HG02588 (cell line): ENCODE results near the gene MYO9A.

Experiments
- ATAC-seq: cut with Tn5 transposase; IDR thresholded peaks from one replicate; pipeline ENCODE4 v1.9.1; 2021; ENCODE audit warnings: mild to moderate bottlenecking, moderate library complexity; ENCODE audit not compliant: unreplicated experiment

The MYO9A gene

DNA sequence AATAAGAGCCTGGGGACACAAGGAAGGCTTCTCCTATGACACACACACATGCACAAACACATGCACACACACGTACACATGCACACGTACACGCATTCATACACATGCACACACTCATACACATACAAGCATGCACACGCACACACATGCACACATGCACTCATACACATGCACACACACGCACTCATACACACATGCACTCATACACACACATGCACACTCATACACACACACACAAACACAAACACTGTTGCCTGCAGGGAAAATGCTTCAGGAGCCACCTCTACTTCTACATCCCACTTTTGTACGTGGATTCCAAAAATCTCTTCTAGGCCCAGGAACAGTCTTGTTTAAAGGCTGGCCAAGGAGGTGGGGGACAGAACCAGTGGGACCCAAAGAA lies 328.3 kb downstream of the MYO9A start:
- ATAC-seq: no peak

DNA sequence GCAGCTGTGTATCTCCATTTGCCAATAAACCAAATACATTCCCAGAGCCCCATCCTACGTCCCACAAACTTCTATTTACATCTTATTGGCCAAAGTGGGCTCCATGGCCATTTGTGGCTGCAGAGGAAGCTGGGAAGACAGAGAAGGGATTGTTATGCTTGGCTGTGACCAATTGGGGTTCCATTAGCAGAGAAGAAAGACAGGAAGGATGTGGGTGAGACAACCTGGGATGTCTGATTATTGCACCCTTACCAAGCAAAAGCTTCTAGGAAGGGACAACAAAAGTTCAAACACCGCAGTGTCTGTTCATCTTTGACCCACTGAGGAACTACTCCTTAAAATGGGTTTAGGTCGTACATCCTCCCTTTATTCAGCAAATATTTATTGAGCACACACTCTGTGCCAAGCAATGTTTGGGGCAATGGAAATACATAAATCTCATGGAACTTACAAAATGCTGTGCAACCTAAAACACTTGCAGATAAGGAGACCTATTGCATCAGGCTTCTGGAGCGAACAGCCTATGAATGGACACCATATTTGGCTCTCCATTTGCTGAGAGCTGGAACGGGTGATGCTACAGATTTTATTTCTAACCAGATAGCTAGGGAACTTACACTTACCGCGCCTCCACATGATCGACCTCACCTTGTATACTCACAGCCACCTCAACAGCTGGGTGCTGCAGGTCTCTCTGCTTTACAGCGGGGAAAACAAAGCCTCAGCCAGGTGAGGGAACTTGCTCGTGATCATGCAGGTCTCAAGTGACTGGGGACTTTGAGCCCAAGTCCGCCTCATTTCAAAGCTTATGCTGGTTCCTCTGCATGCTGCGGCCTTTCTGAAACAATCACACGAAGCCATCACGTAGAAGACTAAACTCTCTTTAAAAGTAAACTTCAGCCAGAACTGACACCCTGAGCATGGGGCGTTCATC lies 329.0 kb downstream of the MYO9A start:
- no peak for ATAC-seq

DNA sequence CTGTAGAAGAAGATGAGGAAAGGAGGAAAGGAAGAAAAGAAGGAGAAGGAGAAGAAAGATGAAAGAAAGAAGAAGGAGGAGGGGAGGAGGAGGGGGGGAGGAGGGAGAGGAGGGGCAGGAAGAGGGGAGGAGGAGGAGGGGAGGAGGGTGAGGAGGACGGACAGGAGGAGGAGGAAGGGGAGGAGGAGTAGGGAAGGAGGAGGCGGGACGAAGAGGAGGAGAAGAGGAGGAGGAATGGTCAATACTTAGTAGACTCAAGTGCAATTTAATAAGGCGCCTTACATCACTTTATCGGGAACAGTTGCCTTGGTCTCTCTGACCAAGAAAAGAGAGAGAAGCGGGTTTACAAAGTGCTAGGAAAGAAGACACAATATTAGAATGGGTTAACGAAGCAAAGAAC lies 331.3 kb downstream of the MYO9A start:
- ATAC-seq: no peak

DNA sequence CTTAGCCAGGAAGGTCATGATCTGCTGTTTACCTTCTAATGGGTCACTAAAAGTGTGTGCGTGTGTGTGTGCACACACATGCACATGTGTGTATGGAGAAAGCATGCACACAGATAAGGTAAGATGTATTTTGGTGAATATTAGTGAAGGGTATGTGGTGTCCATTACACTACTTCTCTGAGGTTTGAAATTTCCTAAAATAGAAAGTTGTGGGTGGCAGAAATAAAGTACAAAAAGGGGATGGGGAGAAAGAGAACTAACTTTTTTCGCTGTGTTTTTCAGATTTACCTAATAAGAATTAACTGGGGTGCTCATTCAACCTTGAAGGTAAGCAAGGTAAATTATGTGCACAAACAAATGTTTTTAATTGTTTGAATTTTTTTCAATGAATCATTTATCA lies 332.0 kb downstream of the MYO9A start:
- no peak for ATAC-seq

DNA sequence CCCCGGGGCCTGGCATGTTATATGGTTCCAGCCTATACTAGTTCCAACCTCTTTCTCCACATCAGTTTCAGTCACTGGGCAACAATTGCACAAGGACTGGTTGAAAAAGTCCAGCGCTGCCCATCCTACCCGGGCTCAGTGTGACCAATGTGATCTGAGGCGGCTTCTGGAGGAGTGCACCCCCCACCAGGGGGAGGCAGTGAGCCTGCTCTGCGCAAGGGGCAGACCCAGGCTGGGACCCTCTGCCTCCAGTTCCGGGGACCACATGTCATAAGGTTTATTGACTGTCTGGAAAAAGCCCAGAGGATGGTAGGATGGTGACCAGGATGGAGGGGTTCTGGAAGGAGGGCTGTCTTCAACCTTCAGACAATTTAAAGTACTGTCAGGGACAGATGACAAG lies 333.2 kb downstream of the MYO9A start:
- ATAC-seq: no peak

DNA sequence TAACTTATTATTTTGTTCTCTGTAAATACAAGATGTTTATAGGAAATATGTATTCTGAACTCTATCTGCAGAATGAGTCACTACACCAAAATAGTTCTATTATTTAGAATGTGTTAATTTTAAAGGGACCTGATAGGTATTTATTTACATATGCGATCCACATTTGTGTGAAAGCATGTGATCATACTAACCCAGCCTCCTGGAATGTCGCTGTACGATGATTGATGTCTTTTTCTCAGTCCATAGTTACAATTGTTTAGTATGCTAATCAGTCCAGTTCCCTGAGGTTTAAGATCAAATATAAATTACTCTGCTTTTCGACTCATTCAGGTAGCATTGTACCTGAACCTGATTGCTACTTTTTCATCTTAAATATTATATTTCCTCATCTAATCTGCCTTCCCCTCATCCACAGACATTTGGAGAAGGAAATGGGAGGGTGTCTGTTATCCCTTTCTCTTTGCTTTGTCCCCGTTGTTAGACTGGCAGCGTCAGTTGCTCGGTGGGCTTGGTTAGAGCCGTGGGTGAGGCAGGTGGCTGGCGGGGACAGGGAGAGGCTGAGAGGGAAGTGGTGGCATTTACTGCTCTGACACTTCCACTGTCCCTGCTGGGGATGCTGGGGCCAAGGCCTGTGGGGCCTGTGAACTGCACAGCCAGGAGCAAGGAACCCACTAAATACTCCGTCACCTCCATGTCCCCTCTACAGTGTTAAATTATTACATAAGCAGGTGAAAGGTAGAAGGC lies 335.4 kb downstream of the MYO9A start:
- ATAC-seq: no peak

DNA sequence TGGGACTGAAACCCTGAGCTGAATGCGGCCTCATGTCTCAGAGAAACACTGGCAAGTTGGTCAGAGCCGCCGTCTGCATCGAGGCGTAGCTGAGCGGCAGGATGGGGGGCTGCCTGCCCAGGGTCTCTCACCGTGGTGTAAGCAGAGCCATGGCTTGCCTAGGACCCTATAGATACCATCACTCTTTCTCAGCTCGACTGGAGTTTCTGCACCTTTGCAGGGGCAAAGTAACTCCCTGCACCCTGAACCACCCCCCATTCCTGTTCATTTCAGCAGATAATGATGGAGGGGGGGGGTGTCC lies 336.0 kb downstream of the MYO9A start:
- ATAC-seq: no peak

DNA sequence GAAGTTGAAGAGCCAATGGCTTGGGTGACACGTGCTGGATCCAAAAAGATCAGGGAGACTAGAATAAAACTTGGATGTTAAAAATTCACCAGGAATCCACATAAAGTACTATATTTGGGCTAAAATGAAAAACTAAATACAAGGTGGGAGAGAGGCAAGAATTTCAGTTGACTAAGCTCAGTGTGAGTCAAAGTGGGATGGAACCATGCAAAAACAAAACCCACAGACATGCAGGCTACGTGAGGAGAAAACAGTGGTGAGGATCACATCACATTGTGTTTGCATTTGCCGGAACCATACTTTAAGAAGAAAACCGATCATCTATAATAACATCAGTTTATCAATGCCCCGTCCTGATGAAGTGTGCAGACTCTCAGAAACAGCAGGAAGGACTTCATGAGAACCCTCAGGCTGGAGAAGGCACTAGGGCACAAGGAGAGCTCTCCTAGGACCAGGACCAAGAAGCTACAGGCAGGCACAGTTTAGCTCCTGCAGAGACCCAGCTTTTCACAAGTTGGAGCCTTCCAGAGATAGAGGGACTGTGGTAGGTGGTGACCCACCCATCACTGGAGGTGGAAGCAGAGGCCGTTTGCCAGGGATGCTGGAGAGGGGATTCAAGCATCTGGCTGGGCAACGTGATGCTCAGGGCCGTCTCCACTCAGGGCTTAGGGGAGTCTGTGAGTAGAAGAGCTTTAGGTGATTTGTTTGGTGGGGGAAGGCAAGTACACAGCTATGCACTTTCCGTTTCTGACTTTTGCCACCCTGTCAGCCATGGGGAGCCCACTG lies 336.6 kb downstream of the MYO9A start:
- peak; percentile 49 for ATAC-seq

DNA sequence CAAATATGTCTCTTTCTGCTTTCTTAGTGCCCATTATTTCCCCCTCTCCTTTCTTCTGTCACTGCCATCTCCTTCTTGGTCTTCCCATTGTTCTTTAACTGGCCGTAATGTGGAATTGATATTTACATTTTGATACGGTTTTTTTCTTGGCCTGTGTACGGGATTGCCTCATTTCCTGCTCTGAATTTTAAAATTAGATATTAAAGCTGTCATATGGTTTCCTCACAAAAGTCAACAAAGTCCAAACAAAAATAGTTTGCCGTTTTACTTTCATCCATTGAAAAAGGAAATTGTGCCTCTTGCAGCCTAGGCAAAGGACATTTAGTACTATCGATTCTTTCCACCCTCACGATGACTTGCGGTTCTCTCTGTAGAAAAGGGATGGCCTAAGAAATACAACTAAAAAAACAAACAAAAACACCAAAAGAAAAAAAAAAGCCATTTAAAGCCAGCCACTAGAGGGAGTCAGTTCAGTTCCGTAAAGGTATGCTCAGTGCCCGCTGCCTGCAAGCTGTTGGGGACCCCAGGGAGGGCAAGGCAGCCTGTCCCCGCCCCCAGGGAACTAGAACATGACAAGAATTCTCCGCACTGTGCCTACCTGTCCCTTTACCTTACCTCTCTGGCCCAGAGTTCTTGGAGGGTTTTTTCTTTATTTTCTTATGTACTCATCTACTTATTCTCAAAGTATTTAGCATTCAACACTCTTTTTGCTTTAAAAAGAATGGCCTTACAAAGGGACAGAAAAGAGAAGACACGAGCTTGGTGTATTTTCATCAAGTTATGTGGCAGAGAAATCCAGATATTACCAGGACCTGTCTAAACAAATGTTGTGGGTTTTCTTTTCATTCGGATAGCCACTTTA lies 337.6 kb downstream of the MYO9A start:
- no peak for ATAC-seq

DNA sequence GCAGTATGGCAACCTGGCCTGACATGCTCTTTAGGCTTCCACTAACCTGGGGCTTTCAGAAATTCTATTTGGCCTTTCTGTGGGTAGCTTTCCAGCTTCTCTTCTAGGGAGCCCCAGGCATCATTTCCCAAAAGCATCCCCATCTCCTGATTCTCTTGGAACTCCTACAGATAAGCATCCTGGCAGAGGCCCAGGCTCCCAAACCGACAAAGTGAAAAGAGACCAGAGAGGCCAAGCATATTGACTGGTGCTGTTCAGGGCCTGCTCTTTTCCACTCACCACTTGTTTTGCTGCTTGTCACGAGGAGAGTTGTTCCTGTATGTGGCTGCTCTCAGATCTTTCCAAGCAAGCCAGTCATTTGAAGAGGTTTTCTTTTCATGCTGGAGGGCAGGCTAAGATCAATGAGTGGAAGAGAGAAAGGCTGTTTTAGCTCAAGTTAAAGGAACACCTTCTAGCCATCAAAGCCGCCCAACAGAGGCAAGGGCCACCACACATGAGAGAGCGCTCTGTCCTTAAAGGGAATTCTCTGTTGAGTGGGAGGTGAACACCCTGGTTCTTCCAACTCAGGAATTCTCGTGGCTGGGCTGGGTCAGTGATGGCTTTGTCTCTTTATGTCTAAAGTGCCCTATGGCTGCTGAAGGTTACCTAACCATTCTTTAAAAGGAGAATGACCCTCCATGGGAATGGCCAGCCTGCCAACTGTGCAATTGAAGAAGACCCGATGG lies 338.7 kb downstream of the MYO9A start:
- no peak for ATAC-seq

DNA sequence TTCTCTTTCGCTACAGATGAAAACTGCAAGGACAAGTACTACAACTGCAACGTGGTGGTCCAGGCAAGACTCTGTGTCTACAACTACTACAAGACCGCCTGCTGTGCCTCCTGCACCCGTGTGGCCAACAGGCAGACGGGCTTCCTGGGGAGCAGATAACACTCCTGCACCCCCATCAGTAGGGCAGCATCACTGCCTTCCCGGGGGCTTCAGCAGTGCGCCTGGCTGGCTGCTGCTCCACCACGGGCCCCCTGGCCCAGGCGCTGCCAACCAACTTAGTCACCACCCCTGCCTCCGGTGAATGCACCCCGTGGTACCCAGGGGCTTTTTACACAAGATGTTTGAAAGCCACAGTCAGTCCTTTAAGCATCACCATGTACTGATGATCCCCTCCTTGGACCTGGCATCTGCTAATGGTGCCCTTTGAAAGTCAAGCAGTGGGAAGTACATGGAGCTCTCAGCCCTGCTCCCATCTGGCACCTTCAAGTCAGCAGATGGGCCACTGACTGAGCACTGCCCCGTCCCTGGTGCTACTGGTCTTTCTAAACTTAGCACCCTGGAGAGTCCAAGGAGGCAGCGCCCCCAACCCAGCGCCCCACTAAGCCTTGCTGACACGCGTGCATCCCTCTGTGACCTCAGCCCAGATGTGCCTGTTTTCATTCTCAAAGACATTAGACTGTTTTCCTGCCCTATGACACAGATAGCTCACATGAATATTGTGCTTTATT lies 340.6 kb downstream of the MYO9A start:
- ATAC-seq: no peak

DNA sequence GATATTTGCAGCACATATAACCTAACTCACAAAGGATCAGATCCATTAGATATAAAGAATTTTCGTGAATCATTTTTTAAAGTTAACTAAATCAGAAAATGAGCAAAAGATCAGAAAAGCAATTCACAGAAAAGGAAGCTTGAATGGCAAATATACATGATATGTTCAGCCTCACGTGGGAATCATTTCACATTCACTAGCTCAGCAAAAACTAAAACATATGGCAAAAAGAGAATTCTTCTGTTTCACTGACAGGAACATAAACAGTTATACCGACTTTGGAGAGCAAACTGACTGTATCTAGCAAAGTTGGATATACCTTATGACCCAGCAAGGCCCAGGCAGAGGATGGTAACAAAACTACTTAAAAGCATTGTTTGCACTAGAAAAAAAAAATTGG lies 341.6 kb downstream of the MYO9A start:
- ATAC-seq: no peak

DNA sequence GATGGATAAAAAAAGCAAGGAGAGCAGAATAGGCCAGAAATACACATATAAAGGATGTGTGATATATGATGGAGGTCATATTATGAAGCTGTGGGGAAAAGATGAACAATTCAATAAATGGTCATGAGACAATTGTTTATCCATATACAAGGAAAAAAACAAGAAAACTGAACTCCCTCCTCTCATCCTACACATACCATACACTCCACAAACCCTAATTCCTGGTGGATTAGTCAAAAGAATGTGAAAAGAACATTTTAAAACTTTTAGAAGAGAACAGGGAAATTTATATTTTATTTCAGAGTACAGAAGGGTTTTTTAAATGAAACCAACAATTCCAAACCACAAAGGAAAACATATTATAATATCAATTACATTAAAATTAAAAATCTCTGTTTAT lies 342.1 kb downstream of the MYO9A start:
- ATAC-seq: no peak

DNA sequence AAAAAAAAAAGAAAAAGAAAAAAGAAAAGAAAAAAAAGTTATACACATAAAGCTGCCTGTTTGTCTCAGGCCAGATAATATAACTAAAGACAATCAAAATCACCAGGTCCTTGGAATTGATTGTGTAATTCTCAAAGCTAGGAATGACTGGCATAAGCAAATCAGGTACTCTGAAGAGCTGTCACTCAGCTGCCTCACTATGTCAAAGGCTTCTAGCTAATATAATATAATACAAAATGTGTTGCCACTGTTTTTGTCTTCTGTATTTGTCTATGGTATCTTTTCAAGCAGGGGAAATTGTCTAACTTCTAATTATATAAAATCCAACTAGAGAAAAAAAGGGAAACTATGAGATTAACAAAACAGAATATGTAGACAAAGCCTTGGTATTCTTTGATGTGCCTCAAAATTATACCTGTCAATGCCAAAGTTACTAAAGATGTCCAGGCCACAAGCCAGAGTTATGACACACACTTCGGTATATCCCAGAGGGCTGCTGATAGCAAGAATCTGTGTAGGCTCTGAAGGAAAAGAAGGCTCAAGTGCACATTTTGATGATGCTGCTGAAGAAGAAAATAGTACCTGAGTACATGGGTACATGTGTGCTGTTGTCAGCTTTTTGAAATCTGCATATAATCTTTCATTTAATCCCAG lies 344.6 kb downstream of the MYO9A start:
- no peak for ATAC-seq
